CD4-positive, alpha-beta T cell treated with Interleukin-17A for 4 hours (primary cell): ENCODE measurements around the gene NRXN3.

Experiments
- DNase-seq: peaks from one replicate; pipeline ENCODE4 v3.0.0-alpha.2; 2020; ENCODE audit warnings: mixed read lengths

NRXN3 gene

GRCh38 chr14:78598046-78598920 lies 428.1 kb downstream of the NRXN3 start:
- peak; percentile 28 for DNase-seq

GRCh38 chr14:78605025-78605762 lies 435.0 kb downstream of the NRXN3 start:
- DNase-seq = no peak

GRCh38 chr14:78605897-78606500 lies 435.8 kb downstream of the NRXN3 start:
- DNase-seq = no peak

GRCh38 chr14:78608998-78609787 lies 439.0 kb downstream of the NRXN3 start:
- DNase-seq = no peak

- DNase-seq = no peak
Observed at GRCh38 chr14:78610994-78611393, 440.8 kb downstream of the NRXN3 start.

- DNase-seq = no peak
Observed at GRCh38 chr14:78611796-78612571, 441.8 kb downstream of the NRXN3 start.

- DNase-seq = no peak
Observed at GRCh38 chr14:78612666-78613065, 442.5 kb downstream of the NRXN3 start.

GRCh38 chr14:78614593-78614992 lies 444.4 kb downstream of the NRXN3 start:
- no peak for DNase-seq

- DNase-seq = no peak
Observed at GRCh38 chr14:78617735-78618134, 447.6 kb downstream of the NRXN3 start.

- no peak for DNase-seq
Observed at GRCh38 chr14:78618368-78618767, 448.2 kb downstream of the NRXN3 start.

GRCh38 chr14:78627114-78627513 lies 456.9 kb downstream of the NRXN3 start:
- no peak for DNase-seq

GRCh38 chr14:78631551-78631950 lies 461.4 kb downstream of the NRXN3 start:
- DNase-seq = no peak

GRCh38 chr14:78633752-78634151 lies 463.6 kb downstream of the NRXN3 start:
- DNase-seq = no peak

- no peak for DNase-seq
Observed at GRCh38 chr14:78637489-78637888, 467.3 kb downstream of the NRXN3 start.

GRCh38 chr14:78637908-78638475 lies 467.8 kb downstream of the NRXN3 start:
- no peak for DNase-seq

- no peak for DNase-seq
Observed at GRCh38 chr14:78638926-78639325, 468.8 kb downstream of the NRXN3 start.

- no peak for DNase-seq
Observed at GRCh38 chr14:78644824-78645559, 474.8 kb downstream of the NRXN3 start.

GRCh38 chr14:78652727-78653126 lies 482.6 kb downstream of the NRXN3 start:
- DNase-seq = no peak

GRCh38 chr14:78653173-78653572 lies 483.0 kb downstream of the NRXN3 start:
- DNase-seq = no peak

- DNase-seq = no peak
Observed at GRCh38 chr14:78657451-78657850, 487.3 kb downstream of the NRXN3 start.

- DNase-seq = no peak
Observed at GRCh38 chr14:78664841-78665240, 494.7 kb downstream of the NRXN3 start.
